ENCODE results near the gene SHF. TPM values are rescaled to one million over a fixed set of nuclear protein-coding genes. Genes with fewer than 3 reads are reported as not detected.
A peak's percentile ranks its signal among the peaks of the same experiment; 100 is the strongest.

SHF gene
- polyA plus RNA-seq, 1 donor (not counting 4 experiments of a cell fraction or from before 2014, with no cell fraction given) = 0.24 TPM

DNA sequence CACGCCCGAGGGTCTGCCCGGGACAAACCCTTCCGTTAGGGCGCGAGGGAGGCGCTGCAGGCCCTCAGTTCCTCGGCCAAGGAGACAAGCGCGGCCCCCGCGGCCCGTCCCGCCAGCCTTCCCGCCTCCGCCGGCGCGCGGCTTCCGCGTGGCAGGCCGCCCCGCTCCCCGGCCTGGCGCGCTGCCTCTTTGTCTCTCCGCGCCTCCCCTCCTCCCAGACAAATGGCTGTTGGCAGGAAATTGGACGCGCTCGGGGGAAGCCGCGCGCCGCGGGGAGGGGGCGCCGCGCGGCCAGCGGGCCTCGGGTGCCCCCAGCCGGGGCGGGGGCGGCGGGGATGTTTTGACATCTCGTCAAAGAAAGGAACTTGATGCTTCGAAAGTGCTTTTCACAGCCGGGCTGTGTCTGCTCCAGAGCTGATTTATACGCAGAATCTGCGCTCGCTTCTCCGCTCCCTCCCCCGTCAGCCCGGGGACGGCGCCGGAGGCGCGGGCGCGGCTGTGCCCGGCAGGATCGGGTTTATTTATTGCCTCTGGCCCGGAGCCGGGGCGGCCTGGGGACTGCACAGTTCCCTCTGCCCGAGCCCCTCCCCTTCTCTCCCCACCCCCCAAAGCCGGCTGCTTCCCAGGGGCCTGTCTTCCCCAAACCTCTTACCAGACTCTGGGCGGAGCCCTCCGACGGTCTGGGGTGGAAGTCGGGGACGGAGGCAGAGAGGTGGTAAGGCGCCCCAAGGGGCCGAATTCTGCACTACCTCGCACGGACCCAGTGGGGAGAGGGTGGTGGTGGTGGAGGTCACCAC lies 20.7 kb downstream of the SHF start:
- no peak for DNase-seq (ENCODE audit: low read depth, low spot score)
- peak overlapping the region; percentile 76 for H3K9ac ChIP-seq (ENCODE audit: control insufficient read depth, extremely low read depth, insufficient read depth, low read length)
- no peaks in the 10 kb centered on the region for H3K9me3 ChIP-seq (ENCODE audit: control insufficient read depth, low read depth, low read length)
- H3K9me1 ChIP-seq (ENCODE audit: control insufficient read depth, extremely low read depth, insufficient read depth, low read length) = peaks cover 2% of the 10 kb centered on the region
- peak overlapping the region; percentile 61 for H3K27ac ChIP-seq (ENCODE audit: control insufficient read depth, insufficient read depth, low read length)
- FAIRE-seq = no peak
- TF ChIP-seq CTCF (optimal IDR thresholded peaks at IDR 0.05 in 1 of 3, IDR thresholded peaks at IDR 0.05 in 1 of 3, conservative IDR thresholded peaks at IDR 0.05 in 1 of 3; ENCODE audit: extremely low read depth in 1 of 3, insufficient read depth in 2 of 3, low read length in 3 of 3) (peak; percentile 56 to 64 (median 62)), EZH2 (IDR thresholded peaks at IDR 0.05; ENCODE audit: low read length) (no peak)
- peak overlapping the region; percentile 77 for H3K4me2 ChIP-seq (ENCODE audit: control insufficient read depth, extremely low read depth, insufficient read depth, low read depth, low read length)
- peaks cover 22% of the 10 kb centered on the region for H3K4me1 ChIP-seq (ENCODE audit: control insufficient read depth, extremely low read depth, insufficient read depth, low read length)
- H3K27me3 ChIP-seq (ENCODE audit: control insufficient read depth, extremely low read depth, insufficient read depth, low read length) = no peaks in the 10 kb centered on the region
- peaks cover 11 to 15% of the 10 kb centered on the region in 2 experiments for H3K36me3 ChIP-seq (ENCODE audit: control insufficient read depth in 2 of 2, extremely low read depth in 1 of 2, insufficient read depth in 2 of 2, low read length in 2 of 2)
- dilution Hi-C loops (cut with MboI; ENCODE audit: extremely low pct_ligation_motif_present, low sequenced_read_pairs) = no loop called here
- H3K4me3 ChIP-seq (ENCODE audit: control insufficient read depth in 2 of 3, extremely low read depth in 1 of 3, insufficient read depth in 2 of 3, low read depth in 1 of 3, low read length in 3 of 3) = peak overlapping the region; percentile 34 to 62 (median 61)
- H2AFZ ChIP-seq (ENCODE audit: control insufficient read depth, low read length) = peak overlapping the region; percentile 71
- H3K79me2 ChIP-seq (ENCODE audit: control insufficient read depth, insufficient read depth, low read length) = no peaks in the 10 kb centered on the region
- H4K20me1 ChIP-seq (ENCODE audit: control insufficient read depth, extremely low read depth, insufficient read depth, low read length) = no peaks in the 10 kb centered on the region

DNA sequence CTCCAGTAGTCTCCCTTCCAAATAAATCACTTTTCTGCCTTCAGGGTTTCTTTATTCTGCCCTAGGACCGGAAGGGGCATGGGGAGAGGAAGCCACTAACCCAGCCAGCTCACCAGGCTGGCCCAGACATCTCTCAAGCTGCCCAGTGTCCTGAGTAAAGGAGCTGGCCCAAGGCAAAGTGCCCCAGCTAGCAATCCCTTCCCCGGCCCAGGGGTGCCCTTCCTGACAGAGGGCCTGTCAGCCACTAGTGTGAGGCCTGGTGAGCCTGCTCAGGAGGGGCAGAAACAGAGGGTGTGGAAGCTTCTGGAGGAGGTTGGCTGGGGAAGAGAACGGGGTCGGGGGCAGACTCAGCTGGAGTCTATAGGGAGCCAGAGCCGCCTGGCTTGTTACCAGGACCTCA lies 22.2 kb downstream of the SHF start:
- H3K4me2 ChIP-seq (ENCODE audit: control insufficient read depth, extremely low read depth, insufficient read depth, low read depth, low read length) = no peak overlapping the region
- no peaks in the 10 kb centered on the region for H3K79me2 ChIP-seq (ENCODE audit: control insufficient read depth, insufficient read depth, low read length)
- FAIRE-seq (no peak), DNase-seq (ENCODE audit: low read depth, low spot score) (no peak)
- dilution Hi-C loops (cut with MboI; ENCODE audit: extremely low pct_ligation_motif_present, low sequenced_read_pairs) = no loop called here
- H3K9ac ChIP-seq (ENCODE audit: control insufficient read depth, extremely low read depth, insufficient read depth, low read length) = no peak overlapping the region
- H3K9me1 ChIP-seq (ENCODE audit: control insufficient read depth, extremely low read depth, insufficient read depth, low read length) = peaks cover 2% of the 10 kb centered on the region
- H3K4me3 ChIP-seq (ENCODE audit: control insufficient read depth in 2 of 3, extremely low read depth in 1 of 3, insufficient read depth in 2 of 3, low read depth in 1 of 3, low read length in 3 of 3) = no peak overlapping the region
- H2AFZ ChIP-seq (ENCODE audit: control insufficient read depth, low read length) = no peak overlapping the region
- H3K9me3 ChIP-seq (ENCODE audit: control insufficient read depth, low read depth, low read length) = no peaks in the 10 kb centered on the region
- no peaks in the 10 kb centered on the region for H4K20me1 ChIP-seq (ENCODE audit: control insufficient read depth, extremely low read depth, insufficient read depth, low read length)
- TF ChIP-seq EZH2 (IDR thresholded peaks at IDR 0.05; ENCODE audit: low read length) = no peak
- no peak for TF ChIP-seq CTCF (optimal IDR thresholded peaks at IDR 0.05 in 1 of 3, IDR thresholded peaks at IDR 0.05 in 1 of 3, conservative IDR thresholded peaks at IDR 0.05 in 1 of 3; ENCODE audit: extremely low read depth in 1 of 3, insufficient read depth in 2 of 3, low read length in 3 of 3)
- no peak overlapping the region for H3K27ac ChIP-seq (ENCODE audit: control insufficient read depth, insufficient read depth, low read length)
- H3K27me3 ChIP-seq (ENCODE audit: control insufficient read depth, extremely low read depth, insufficient read depth, low read length) = no peaks in the 10 kb centered on the region
- peaks cover 25% of the 10 kb centered on the region for H3K4me1 ChIP-seq (ENCODE audit: control insufficient read depth, extremely low read depth, insufficient read depth, low read length)
- H3K36me3 ChIP-seq (ENCODE audit: control insufficient read depth in 2 of 2, extremely low read depth in 1 of 2, insufficient read depth in 2 of 2, low read length in 2 of 2) = peaks cover 16 to 17% of the 10 kb centered on the region in 2 experiments

Measured in keratinocyte (primary cell).